ENCODE measurements around the gene ATXN1.
"Not testable (repeated sequence)": the region's sequence is repeated elsewhere in the genome, so short reads cannot be mapped to it uniquely, and the experiment has no call there.

ATXN1 gene

GRCh38 chr6:16265351-16266341 lies 495.6 kb downstream of the ATXN1 start:
- H3K4me1 ChIP-seq (ENCODE audit: insufficient read depth, poor library complexity, severe bottlenecking), result no peaks in the 10 kb centered on the region
- H3K27ac ChIP-seq (ENCODE audit: poor library complexity, severe bottlenecking), result no peak overlapping the region
- H3K9me3 ChIP-seq (ENCODE audit: severe bottlenecking), result no peaks in the 10 kb centered on the region
- ATAC-seq (ENCODE audit: low read depth) (no peak), DNase-seq (ENCODE audit: low spot score) (no peak)
- TF ChIP-seq CTCF (IDR thresholded peaks at IDR 0.05; ENCODE audit: poor library complexity, severe bottlenecking), result no peak
- H3K4me3 ChIP-seq (ENCODE audit: severe bottlenecking), result no peak overlapping the region
- no peaks in the 10 kb centered on the region for H3K27me3 ChIP-seq (ENCODE audit: insufficient read depth, poor library complexity, severe bottlenecking)
- H3K36me3 ChIP-seq (ENCODE audit: low read depth), result no peaks in the 10 kb centered on the region

- ATAC-seq (ENCODE audit: low read depth) (no peak), DNase-seq (ENCODE audit: low spot score) (no peak)
- Histone ChIP-seq H3K4me1 (ENCODE audit: insufficient read depth, poor library complexity, severe bottlenecking) (no peaks in the 10 kb centered on the region), H3K9me3 (ENCODE audit: severe bottlenecking) (no peaks in the 10 kb centered on the region), H3K36me3 (ENCODE audit: low read depth) (no peaks in the 10 kb centered on the region), H3K27ac (ENCODE audit: poor library complexity, severe bottlenecking) (no peak overlapping the region), H3K27me3 (ENCODE audit: insufficient read depth, poor library complexity, severe bottlenecking) (no peaks in the 10 kb centered on the region), H3K4me3 (ENCODE audit: severe bottlenecking) (no peak overlapping the region)
- no peak for TF ChIP-seq CTCF (IDR thresholded peaks at IDR 0.05; ENCODE audit: poor library complexity, severe bottlenecking)
Measured at GRCh38 chr6:16264785-16265184, 496.5 kb downstream of the ATXN1 start.

- not testable (repeated sequence) for H3K27ac ChIP-seq (ENCODE audit: poor library complexity, severe bottlenecking); DNase-seq (ENCODE audit: low spot score); ATAC-seq (ENCODE audit: low read depth); H3K36me3 ChIP-seq (ENCODE audit: low read depth); H3K27me3 ChIP-seq (ENCODE audit: insufficient read depth, poor library complexity, severe bottlenecking); H3K9me3 ChIP-seq (ENCODE audit: severe bottlenecking); H3K4me1 ChIP-seq (ENCODE audit: insufficient read depth, poor library complexity, severe bottlenecking); H3K4me3 ChIP-seq (ENCODE audit: severe bottlenecking)
Measured at GRCh38 chr6:16263464-16264099, 497.7 kb downstream of the ATXN1 start.

GRCh38 chr6:16262773-16263172 lies 498.5 kb downstream of the ATXN1 start:
- H3K4me3 ChIP-seq (ENCODE audit: severe bottlenecking); H3K9me3 ChIP-seq (ENCODE audit: severe bottlenecking); DNase-seq (ENCODE audit: low spot score); H3K4me1 ChIP-seq (ENCODE audit: insufficient read depth, poor library complexity, severe bottlenecking); H3K36me3 ChIP-seq (ENCODE audit: low read depth); H3K27me3 ChIP-seq (ENCODE audit: insufficient read depth, poor library complexity, severe bottlenecking); ATAC-seq (ENCODE audit: low read depth); H3K27ac ChIP-seq (ENCODE audit: poor library complexity, severe bottlenecking): not testable (repeated sequence)

GRCh38 chr6:16260602-16261001 lies 500.7 kb downstream of the ATXN1 start:
- ATAC-seq (ENCODE audit: low read depth); DNase-seq (ENCODE audit: low spot score); H3K4me1 ChIP-seq (ENCODE audit: insufficient read depth, poor library complexity, severe bottlenecking); H3K9me3 ChIP-seq (ENCODE audit: severe bottlenecking); H3K4me3 ChIP-seq (ENCODE audit: severe bottlenecking); H3K27ac ChIP-seq (ENCODE audit: poor library complexity, severe bottlenecking); H3K27me3 ChIP-seq (ENCODE audit: insufficient read depth, poor library complexity, severe bottlenecking); H3K36me3 ChIP-seq (ENCODE audit: low read depth): not testable (repeated sequence)

GRCh38 chr6:16259604-16260003 lies 501.7 kb downstream of the ATXN1 start:
- not testable (repeated sequence) for H3K9me3 ChIP-seq (ENCODE audit: severe bottlenecking); H3K27me3 ChIP-seq (ENCODE audit: insufficient read depth, poor library complexity, severe bottlenecking); H3K27ac ChIP-seq (ENCODE audit: poor library complexity, severe bottlenecking); DNase-seq (ENCODE audit: low spot score); H3K4me1 ChIP-seq (ENCODE audit: insufficient read depth, poor library complexity, severe bottlenecking); ATAC-seq (ENCODE audit: low read depth); H3K36me3 ChIP-seq (ENCODE audit: low read depth); H3K4me3 ChIP-seq (ENCODE audit: severe bottlenecking)

Measured in RWPE2 (cell line).